Posterior cingulate gyrus (tissue), 11 donors: Measurements from ENCODE around the gene VAV3.
"Not testable (repeated sequence)": the region's sequence is repeated elsewhere in the genome, so short reads cannot be mapped to it uniquely, and the experiment has no call there.

Experiments used
- DNase-seq, 10 donors: peaks; one replicate each; pipeline versions ENCODE4 v3.0.0 to v3.0.0-alpha.2; 2020 to 2021; ENCODE audit warnings: mixed read lengths in 3 of 10
- intact Hi-C: fragments of 100-400 bp; cut with DNase I; formaldehyde crosslinking; loops from one replicate; pipeline ENCODE4 v1.15.1; 2023

Gene VAV3

DNA sequence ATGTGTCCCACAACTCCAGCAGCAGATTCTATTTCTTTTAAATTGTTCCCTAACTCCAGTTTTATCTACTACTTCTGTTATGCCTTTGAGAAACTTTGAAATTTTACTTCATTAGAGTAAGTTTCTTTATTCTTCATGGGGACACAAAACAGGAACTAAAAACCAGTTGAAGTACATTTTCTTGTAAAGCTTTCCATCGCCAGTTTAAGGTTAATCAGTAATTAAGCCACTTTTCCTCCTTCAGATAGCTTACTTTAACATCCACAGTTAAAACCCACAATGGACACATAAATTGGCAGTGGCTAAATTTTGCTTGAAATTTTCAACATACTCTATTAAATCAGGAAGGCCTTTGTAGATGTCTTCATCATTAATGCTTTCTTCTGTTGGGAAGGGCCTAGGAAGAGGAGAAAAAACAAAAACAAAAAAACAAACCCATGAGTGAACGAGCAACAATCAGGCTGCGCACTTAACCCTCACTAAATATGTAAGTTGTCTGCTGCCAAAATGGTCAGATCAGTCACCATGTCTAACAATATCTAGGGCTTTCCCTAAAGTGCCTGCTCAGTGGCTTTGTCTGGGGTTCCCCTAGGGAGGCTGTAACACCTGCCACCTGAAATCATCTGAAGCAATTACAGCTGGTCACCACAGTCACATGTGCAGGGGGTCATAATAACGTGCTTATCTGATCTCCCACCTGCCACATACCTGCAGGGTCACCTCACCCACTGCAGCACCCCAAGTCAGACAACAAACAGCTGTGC is 187.9 kb downstream of the VAV3 start:
- intact Hi-C loops = no loop called here
- no peak for DNase-seq

- intact Hi-C loops = no loop called here
- no peak for DNase-seq
Measured at GRCh38 chr1:107771377-107771776, 193.6 kb downstream of the VAV3 start.

- intact Hi-C loops = no loop called here
- DNase-seq = no peak
Measured at GRCh38 chr1:107767156-107767582, 197.8 kb downstream of the VAV3 start.

GRCh38 chr1:107766533-107766932 is 198.4 kb downstream of the VAV3 start:
- intact Hi-C loops = no loop called here
- no peak for DNase-seq

- DNase-seq = no peak
- intact Hi-C loops = no loop called here
Measured at GRCh38 chr1:107762751-107763390, 202.1 kb downstream of the VAV3 start.

- intact Hi-C loops = no loop called here
- DNase-seq = no peak
Measured at GRCh38 chr1:107760065-107760464, 204.9 kb downstream of the VAV3 start.

DNA sequence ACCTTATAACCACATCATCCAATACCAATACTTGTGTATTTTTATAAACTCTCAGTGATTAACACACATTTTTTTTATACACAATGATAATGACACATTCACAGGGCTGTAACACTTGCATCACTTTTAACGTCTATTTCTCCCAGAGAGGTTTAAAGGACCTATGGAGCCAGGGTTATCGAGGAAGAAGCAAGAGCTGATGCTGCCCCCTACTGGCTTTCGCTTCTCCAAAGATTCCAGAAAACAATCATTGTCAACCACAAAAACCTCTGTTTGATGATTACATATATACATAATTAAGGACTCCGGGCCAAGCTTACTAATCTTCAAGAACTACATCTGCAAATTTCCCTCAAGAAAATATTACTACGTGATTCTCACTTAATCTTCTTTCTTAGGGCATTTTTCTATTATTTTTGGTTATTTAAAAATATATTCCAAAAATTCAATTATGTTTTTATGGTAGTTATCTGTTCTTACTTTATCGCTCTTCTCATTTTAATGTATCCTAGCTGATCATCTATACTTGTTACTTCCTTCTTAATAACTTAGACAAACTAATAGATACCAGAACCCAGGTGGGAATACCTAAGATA is 214.5 kb downstream of the VAV3 start:
- intact Hi-C loops = loop anchor here (2.0 to 10.0 kb wide), 2 partner anchors 320 to 476 kb away; no protein-coding TSS in a partner anchor

GRCh38 chr1:107748531-107748930 is 216.4 kb downstream of the VAV3 start:
- no peak for DNase-seq

More for the DNA sequence above, 214.5 kb downstream of the VAV3 start:
- peak in 6 of 10 donors; percentile 30 to 86 (median 54) for DNase-seq

DNA sequence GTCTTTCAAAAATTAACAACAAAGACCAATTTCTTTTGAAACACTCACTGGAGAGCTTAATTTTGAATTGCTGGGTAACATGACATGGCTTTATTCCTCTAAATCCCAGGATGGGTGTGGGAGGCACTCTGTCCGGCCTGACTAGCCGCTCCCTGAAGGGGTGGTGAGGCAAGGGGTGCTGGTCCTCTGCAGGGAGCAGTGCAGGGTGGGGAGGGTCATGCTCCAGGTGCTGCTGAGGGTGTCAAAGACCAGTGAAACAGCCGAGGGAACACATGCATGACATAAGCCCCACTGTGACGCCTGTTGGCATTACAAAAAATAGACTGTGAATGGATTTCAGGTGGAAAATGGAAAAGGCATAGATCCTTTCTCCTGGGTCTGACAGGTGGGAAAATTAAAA is 223.7 kb downstream of the VAV3 start:
- intact Hi-C loops = no loop called here
- peak in 2 of 10 donors; percentile 49 to 70 for DNase-seq

More at GRCh38 chr1:107748531-107748930, 216.4 kb downstream of the VAV3 start:
- intact Hi-C loops = no loop called here

DNA sequence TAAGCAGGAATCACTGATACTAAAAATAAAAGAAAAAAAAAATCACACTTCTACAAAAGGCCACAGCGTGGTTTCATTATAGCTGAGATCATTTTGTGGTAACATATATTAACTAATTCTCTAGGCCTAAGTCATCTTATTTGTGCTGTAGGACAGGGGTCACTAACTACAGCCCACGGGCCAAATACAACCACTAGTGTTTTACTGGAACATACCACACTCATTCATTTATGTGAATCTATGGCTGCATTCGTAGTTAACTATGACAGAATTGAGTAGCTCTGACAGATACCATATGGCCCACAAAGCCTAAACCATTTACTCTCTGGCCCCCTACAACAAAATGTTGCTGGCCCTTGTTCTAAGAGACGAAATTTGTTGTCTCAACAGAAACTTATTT is 224.4 kb downstream of the VAV3 start:
- intact Hi-C loops = no loop called here
- DNase-seq = no peak

DNA sequence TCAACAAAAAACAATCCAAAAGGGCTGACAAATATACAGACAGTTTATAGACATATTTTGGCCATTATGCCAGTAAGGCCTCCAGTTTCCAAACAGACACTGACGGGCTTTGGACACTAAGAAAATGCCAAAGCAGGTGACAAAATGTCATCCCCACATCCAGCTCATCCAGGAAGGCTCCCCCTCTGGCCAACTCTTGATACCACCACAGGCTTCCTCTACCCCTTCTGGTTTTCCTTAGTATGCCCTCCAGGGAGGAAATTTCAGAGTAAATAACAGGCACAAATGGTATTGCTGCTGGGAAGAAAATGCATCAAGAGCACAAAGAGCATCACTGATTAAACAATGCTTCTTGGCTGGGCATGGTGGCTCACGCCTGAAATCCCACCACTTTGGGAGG is 225.3 kb downstream of the VAV3 start:
- DNase-seq = no peak
- intact Hi-C loops = no loop called here

DNA sequence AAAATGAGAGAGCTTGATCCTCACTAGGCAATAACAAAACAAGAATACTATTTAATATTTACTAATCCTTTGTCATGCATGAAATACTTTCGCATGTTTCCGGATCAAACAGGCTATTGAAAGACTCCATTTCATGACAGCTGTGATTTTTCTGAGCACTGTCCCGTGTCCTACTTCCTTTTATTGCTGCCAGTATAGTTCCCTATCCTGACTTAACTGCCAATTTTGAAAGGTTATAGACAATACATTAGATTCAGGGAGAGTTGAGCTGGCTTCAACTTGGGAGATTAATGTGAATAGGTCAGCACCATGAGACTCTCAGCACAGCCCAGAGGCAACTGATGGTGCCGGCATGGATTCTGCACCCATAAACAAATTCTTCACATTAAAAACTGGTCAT is 225.8 kb downstream of the VAV3 start:
- DNase-seq = no peak

DNA sequence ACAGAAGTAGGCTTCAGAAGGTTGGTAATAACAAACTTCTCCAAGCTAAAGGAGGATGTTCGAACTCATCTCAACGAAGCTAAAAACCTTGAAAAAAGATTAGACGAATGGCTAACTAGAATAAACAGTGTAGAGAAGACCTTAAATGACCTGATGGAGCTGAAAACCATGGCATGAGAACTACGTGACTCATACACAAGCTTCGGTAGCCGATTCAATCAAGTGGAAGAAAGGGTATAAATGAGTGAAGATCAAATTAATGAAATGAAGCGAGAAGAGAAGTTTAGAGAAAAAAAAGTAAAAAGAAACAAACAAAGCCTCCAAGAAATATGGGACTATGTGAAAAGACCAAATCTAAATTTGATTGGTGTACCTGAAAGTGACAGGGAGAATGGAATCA is 231.6 kb downstream of the VAV3 start:
- DNase-seq, intact Hi-C loops: not testable (repeated sequence)

More for the DNA sequence above, 225.8 kb downstream of the VAV3 start:
- intact Hi-C loops = no loop called here

DNA sequence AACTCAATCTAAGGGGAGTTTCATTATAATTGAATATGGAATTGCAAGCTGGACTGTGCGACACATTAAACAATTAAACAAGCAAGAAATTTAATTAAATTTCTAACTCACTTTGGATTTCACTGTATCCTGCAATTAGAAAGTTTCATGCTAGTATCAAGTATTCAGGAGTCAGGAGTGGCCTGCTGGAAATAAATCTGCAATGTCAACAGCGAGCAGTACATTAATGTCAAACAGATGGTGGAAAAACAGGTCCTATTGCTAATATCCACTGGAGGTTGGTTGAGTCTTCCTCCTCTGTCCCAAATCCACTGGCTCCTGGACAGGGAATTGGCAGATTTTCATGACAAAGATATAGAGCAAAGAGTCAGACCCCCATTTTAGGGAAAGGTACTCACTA is 237.1 kb downstream of the VAV3 start:
- intact Hi-C loops = no loop called here
- DNase-seq = no peak

DNA sequence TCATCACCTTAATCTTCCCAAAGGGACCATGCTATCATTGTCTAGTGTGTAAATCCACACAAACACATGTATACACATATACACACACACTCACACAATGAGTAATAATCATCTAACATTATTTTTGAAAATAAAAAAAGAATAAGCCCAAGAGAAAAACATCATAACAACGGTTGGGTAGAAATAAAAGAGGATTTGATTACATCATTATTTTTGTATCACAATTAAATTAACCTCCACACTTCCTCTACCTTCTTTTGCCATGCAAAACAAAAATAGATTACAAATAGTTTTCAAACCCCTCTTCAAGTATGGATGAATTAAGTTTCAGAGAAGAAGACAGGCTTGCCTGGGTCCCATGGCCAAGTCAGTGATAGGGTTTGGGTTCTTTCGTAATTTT is 238.1 kb downstream of the VAV3 start:
- DNase-seq = no peak
- intact Hi-C loops = no loop called here

- DNase-seq = no peak
- intact Hi-C loops = no loop called here
Measured at GRCh38 chr1:107724648-107725047, 240.3 kb downstream of the VAV3 start.

- DNase-seq, intact Hi-C loops: not testable (repeated sequence)
Measured at GRCh38 chr1:107720210-107720609, 244.8 kb downstream of the VAV3 start.

DNA sequence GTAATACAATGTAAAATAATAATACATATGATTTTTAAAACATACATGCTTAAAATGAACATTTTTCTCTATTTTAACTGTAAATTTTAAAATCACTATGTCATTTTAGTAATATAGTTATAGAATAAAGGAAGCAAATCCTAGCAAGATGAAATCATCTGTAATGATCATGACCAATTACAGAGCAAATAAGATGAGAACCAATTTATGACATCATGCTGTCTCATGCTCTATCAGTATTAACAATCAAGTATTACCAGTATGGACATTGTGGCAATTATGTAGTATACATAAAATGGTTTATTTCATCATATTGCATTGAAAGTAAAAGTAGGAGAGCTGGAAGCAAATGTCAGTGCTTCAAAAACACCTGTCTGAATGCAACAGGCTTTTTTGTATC is 255.0 kb downstream of the VAV3 start:
- DNase-seq = no peak
- intact Hi-C loops = no loop called here

- no peak for DNase-seq
- intact Hi-C loops = no loop called here
Measured at GRCh38 chr1:107707111-107707510, 257.9 kb downstream of the VAV3 start.

GRCh38 chr1:107706182-107706581 is 258.8 kb downstream of the VAV3 start:
- DNase-seq = no peak
- intact Hi-C loops = no loop called here

- no peak for DNase-seq
- intact Hi-C loops = no loop called here
Measured at GRCh38 chr1:107704911-107705310, 260.1 kb downstream of the VAV3 start.
